SK-N-SH treated with all-trans-retinoic acid at 6 μM for 48 hours (cell line): ENCODE measurements around the gene ATXN7.

Experiments
- ARNTL ChIP-seq: fragments of 450-650 bp; formaldehyde crosslinking; IDR thresholded peaks from 2 replicates; pipeline ENCODE4 v1.5.0; 2020; ENCODE audit warnings: low read depth, mild to moderate bottlenecking, moderate library complexity, borderline replicate concordance
- PPARA ChIP-seq: fragments of 250-450 bp; sonication (Bioruptor Pico); IDR thresholded peaks from 2 replicates; pipeline ENCODE4 v1.5.0; 2020; ENCODE audit warnings: mild to moderate bottlenecking, borderline replicate concordance
- ZC3H10 ChIP-seq: fragments of 250-450 bp; sonication (Bioruptor Pico); IDR thresholded peaks from 2 replicates; pipeline ENCODE4 v1.5.1; 2021; ENCODE audit warnings: mild to moderate bottlenecking, moderate library complexity
- ZFP30 ChIP-seq: fragments of 450-650 bp; formaldehyde crosslinking; IDR thresholded peaks from 2 replicates; pipeline ENCODE4 v1.5.0; 2022; ENCODE audit warnings: mild to moderate bottlenecking, moderate library complexity
- TF ChIP-seq, protein P1 (sequence below): fragments of 250-450 bp; sonication (Bioruptor Pico); IDR thresholded peaks from 2 replicates; pipeline ENCODE4 v1.8.0; 2020; ENCODE audit warnings: mild to moderate bottlenecking, moderate library complexity, borderline replicate concordance

DNA sequence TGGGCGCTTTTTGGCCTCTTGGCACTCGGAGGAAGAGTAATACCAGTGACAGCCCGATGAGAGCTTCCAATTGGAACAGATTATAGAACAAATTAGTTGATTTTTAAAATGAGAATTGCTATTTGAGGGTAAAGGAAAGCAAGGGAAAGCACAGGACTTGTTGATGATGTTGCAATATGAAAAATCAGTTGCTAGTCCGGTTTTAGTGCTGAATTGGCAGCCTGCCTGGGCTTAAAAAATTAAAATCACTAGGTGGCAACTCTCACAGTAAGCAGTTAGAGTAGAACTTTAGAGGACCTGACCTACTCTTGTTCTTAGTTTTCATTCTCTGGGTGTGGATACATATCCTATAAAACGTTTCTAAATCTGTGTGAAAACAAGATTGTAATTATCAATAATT, 50.6 kb downstream of the ATXN7 start:
- TF ChIP-seq ARNTL (CRISPR knock-in tag) (no peak), ZC3H10 (CRISPR knock-in tag) (no peak), PPARA (CRISPR knock-in tag) (no peak), ZFP30 (no peak)
- TF ChIP-seq, protein P1, sequence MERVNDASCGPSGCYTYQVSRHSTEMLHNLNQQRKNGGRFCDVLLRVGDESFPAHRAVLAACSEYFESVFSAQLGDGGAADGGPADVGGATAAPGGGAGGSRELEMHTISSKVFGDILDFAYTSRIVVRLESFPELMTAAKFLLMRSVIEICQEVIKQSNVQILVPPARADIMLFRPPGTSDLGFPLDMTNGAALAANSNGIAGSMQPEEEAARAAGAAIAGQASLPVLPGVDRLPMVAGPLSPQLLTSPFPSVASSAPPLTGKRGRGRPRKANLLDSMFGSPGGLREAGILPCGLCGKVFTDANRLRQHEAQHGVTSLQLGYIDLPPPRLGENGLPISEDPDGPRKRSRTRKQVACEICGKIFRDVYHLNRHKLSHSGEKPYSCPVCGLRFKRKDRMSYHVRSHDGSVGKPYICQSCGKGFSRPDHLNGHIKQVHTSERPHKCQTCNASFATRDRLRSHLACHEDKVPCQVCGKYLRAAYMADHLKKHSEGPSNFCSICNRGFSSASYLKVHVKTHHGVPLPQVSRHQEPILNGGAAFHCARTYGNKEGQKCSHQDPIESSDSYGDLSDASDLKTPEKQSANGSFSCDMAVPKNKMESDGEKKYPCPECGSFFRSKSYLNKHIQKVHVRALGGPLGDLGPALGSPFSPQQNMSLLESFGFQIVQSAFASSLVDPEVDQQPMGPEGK = no peak
